ENCODE data around the gene ABCB1. TPM values are rescaled to one million over a fixed set of nuclear protein-coding genes. Genes with fewer than 3 reads are reported as not detected.

Gene ABCB1
- total and polyA plus RNA-seq, 2 of the 8 experiments (the other 6 are each of a cell fraction or from before 2014, with no cell fraction given): 0.51 to 1.2 TPM

DNA sequence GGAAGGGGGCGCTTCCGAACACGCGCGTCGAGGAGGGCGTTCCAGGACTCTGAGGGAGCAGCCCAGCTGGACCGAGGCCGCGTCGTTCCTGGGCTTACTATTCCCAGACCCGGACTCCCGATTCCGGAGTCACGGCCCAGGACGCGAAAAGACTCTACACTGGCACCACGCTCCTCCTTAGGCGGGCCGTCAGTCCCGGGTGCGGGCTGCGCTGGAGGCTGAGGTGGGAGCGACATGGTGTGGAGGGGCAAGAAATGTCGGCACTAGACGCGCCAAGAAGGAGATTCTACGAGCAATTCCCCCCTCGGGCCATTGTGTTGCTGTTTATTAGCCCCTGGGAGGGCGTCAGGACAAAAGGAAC is 26.9 kb upstream of the ABCB1 start (continued):
- TF ChIP-seq POLR2A (IDR thresholded peaks at IDR 0.05; ENCODE audit: control extremely low read depth in 1 of 2, low read depth in 2 of 2, low read length in 2 of 2) (no peak), KDM5A (IDR thresholded peaks at IDR 0.05; ENCODE audit: low read length) (no peak), CBX5 (IDR thresholded peaks at IDR 0.05; ENCODE audit: low read depth, low read length) (no peak), E2F6 (IDR thresholded peaks at IDR 0.05) (0 out of 2 replicates have a peak, but pooled peaks have one; percentile 5), BRCA1 (IDR thresholded peaks at IDR 0.05; ENCODE audit: low read depth, low read length) (no peak), SAP30 (IDR thresholded peaks at IDR 0.05; ENCODE audit: insufficient read depth, insufficient replicate concordance, low read length) (peak; percentile 46), RNF2 (IDR thresholded peaks at IDR 0.05; ENCODE audit: borderline replicate concordance, low read depth, low read length, missing control alignments, poor library complexity, severe bottlenecking) (peak; percentile 0), TCF12 (IDR thresholded peaks at IDR 0.05; ENCODE audit: low read depth, low read length) (no peak), RXRA (IDR thresholded peaks at IDR 0.05; ENCODE audit: insufficient read depth, low read depth, low read length) (no peak), ASH2L (IDR thresholded peaks at IDR 0.05; ENCODE audit: low read length) (no peak)
